ENCODE measurements around the gene ALX3. TPM values are rescaled to one million over a fixed set of nuclear protein-coding genes. Genes with fewer than 3 reads are reported as not detected.

The ALX3 gene
- total RNA-seq, 1 experiment from 2014 or later = not detected

- CTCF ChIA-PET = interaction anchor here (0.6 to 12.2 kb wide), 8 partner anchors 8 to 447 kb away, joined by 3 to 87 read pairs (median 5); partner anchors contain the start of gene AHCYL1
- POLR2A ChIA-PET = interaction anchor here (0.8 to 1.4 kb wide), 2 partner anchors 10 to 12 kb away, joined by 3 to 5 read pairs; no protein-coding TSS in a partner anchor
- H3K36me3 Mint-ChIP-seq (ENCODE audit: insufficient read depth, unreplicated experiment) = peaks cover 88% of the 10 kb centered on the region
- no peak for DNase-seq (ENCODE audit: unreplicated experiment)
- no peaks in the 10 kb centered on the region for H3K9me3 Mint-ChIP-seq (ENCODE audit: unreplicated experiment)
- intact Hi-C loops (cut with micrococcal nuclease) = no loop called here
- no peak for TF ChIP-seq CTCF (IDR thresholded peaks at IDR 0.05; ENCODE audit: unreplicated experiment)
- H3K4me1 Mint-ChIP-seq (ENCODE audit: insufficient read depth, unreplicated experiment) = no peaks in the 10 kb centered on the region
- no peaks in the 10 kb centered on the region for H3K27me3 Mint-ChIP-seq (ENCODE audit: insufficient read depth, unreplicated experiment)
- H3K27ac Mint-ChIP-seq (ENCODE audit: low read depth, unreplicated experiment) = no peak overlapping the region
- H3K4me3 Mint-ChIP-seq (ENCODE audit: unreplicated experiment) = no peak overlapping the region
- BruUV-seq (replicated peaks) = no TSS peak
Observed at GRCh38 chr1:110019770-110020169, 50.7 kb downstream of the ALX3 start.

- TF ChIP-seq CTCF (IDR thresholded peaks at IDR 0.05; ENCODE audit: unreplicated experiment) = no peak
- Mint-ChIP-seq H3K36me3 (ENCODE audit: insufficient read depth, unreplicated experiment) (peaks cover 88% of the 10 kb centered on the region), H3K4me1 (ENCODE audit: insufficient read depth, unreplicated experiment) (no peaks in the 10 kb centered on the region), H3K27me3 (ENCODE audit: insufficient read depth, unreplicated experiment) (no peaks in the 10 kb centered on the region), H3K4me3 (ENCODE audit: unreplicated experiment) (no peak overlapping the region), H3K9me3 (ENCODE audit: unreplicated experiment) (no peaks in the 10 kb centered on the region), H3K27ac (ENCODE audit: low read depth, unreplicated experiment) (no peak overlapping the region)
- intact Hi-C loops (cut with micrococcal nuclease) = no loop called here
- DNase-seq (ENCODE audit: unreplicated experiment) = no peak
- CTCF ChIA-PET = interaction anchor here (1.1 to 12.2 kb wide), 3 partner anchors 11 to 421 kb away, joined by 3 to 87 read pairs (median 7); no protein-coding TSS in a partner anchor
- POLR2A ChIA-PET = interaction anchor here (1.8 kb wide), 1 partner anchor 23 kb away, joined by 4 read pairs; no protein-coding TSS in a partner anchor
- BruUV-seq (replicated peaks) = no TSS peak
Observed at GRCh38 chr1:110018396-110018795, 52.1 kb downstream of the ALX3 start.

GRCh38 chr1:110017792-110018191 lies 52.7 kb downstream of the ALX3 start:
- H3K36me3 Mint-ChIP-seq (ENCODE audit: insufficient read depth, unreplicated experiment) = peaks cover 86% of the 10 kb centered on the region
- no peaks in the 10 kb centered on the region for H3K27me3 Mint-ChIP-seq (ENCODE audit: insufficient read depth, unreplicated experiment)
- H3K27ac Mint-ChIP-seq (ENCODE audit: low read depth, unreplicated experiment) = no peak overlapping the region
- no peak overlapping the region for H3K4me3 Mint-ChIP-seq (ENCODE audit: unreplicated experiment)
- BruUV-seq (replicated peaks) = no TSS peak
- ChIA-PET CTCF (interaction anchor here (0.6 to 12.2 kb wide), 10 partner anchors 11 to 811 kb away, joined by 3 to 87 read pairs (median 3); partner anchors contain the start of gene AHCYL1), POLR2A (interaction anchor here (0.6 to 1.8 kb wide), 2 partner anchors 22 to 371 kb away, joined by 3 to 4 read pairs; no protein-coding TSS in a partner anchor)
- no peaks in the 10 kb centered on the region for H3K9me3 Mint-ChIP-seq (ENCODE audit: unreplicated experiment)
- intact Hi-C loops (cut with micrococcal nuclease) = no loop called here
- no peak for DNase-seq (ENCODE audit: unreplicated experiment)
- TF ChIP-seq CTCF (IDR thresholded peaks at IDR 0.05; ENCODE audit: unreplicated experiment) = no peak
- no peaks in the 10 kb centered on the region for H3K4me1 Mint-ChIP-seq (ENCODE audit: insufficient read depth, unreplicated experiment)

- H3K27me3 Mint-ChIP-seq (ENCODE audit: insufficient read depth, unreplicated experiment) = no peaks in the 10 kb centered on the region
- ChIA-PET POLR2A (interaction anchor here (1.2 to 4.7 kb wide), 4 partner anchors 15 to 27 kb away, joined by 3 to 48 read pairs (median 5); partner anchors contain the start of genes AHCYL1 and STRIP1), CTCF (interaction anchor here (0.6 to 12.2 kb wide), 16 partner anchors 8 to 495 kb away, joined by 3 to 104 read pairs (median 6); partner anchors contain the start of gene AHCYL1)
- H3K36me3 Mint-ChIP-seq (ENCODE audit: insufficient read depth, unreplicated experiment) = peaks cover 79% of the 10 kb centered on the region
- BruUV-seq (replicated peaks) = no TSS peak
- no peak for TF ChIP-seq CTCF (IDR thresholded peaks at IDR 0.05; ENCODE audit: unreplicated experiment)
- no peak overlapping the region for H3K4me3 Mint-ChIP-seq (ENCODE audit: unreplicated experiment)
- DNase-seq (ENCODE audit: unreplicated experiment) = no peak
- H3K9me3 Mint-ChIP-seq (ENCODE audit: unreplicated experiment) = no peaks in the 10 kb centered on the region
- H3K27ac Mint-ChIP-seq (ENCODE audit: low read depth, unreplicated experiment) = no peak overlapping the region
- H3K4me1 Mint-ChIP-seq (ENCODE audit: insufficient read depth, unreplicated experiment) = peaks cover 6% of the 10 kb centered on the region
- intact Hi-C loops (cut with micrococcal nuclease) = no loop called here
Observed at GRCh38 chr1:110012100-110012780, 58.2 kb downstream of the ALX3 start.

All from MCF 10A (cell line).